ENCODE results near the gene CDC27.

CDC27 gene

GRCh38 chr17:47197821-47198220, 8.7 kb upstream of the CDC27 start:
- no peak for TF ChIP-seq FOXP2 (optimal IDR thresholded peaks at IDR 0.05; ENCODE audit: borderline replicate concordance, extremely low read depth, extremely low read length, insufficient read depth)
- no peak for TF ChIP-seq SIN3A (IDR thresholded peaks at IDR 0.05; ENCODE audit: borderline replicate concordance, insufficient read depth, low read length)
- no peak for TF ChIP-seq REST (IDR thresholded peaks at IDR 0.05; ENCODE audit: insufficient read depth in 1 of 2, low read depth in 2 of 2, low read length in 2 of 2)
- no peak for TF ChIP-seq POLR2AphosphoS5 (IDR thresholded peaks at IDR 0.05; ENCODE audit: low read depth, low read length)
- no peak for TF ChIP-seq TAF1 (IDR thresholded peaks at IDR 0.05; ENCODE audit: borderline replicate concordance, insufficient read depth, low read length)

DNA sequence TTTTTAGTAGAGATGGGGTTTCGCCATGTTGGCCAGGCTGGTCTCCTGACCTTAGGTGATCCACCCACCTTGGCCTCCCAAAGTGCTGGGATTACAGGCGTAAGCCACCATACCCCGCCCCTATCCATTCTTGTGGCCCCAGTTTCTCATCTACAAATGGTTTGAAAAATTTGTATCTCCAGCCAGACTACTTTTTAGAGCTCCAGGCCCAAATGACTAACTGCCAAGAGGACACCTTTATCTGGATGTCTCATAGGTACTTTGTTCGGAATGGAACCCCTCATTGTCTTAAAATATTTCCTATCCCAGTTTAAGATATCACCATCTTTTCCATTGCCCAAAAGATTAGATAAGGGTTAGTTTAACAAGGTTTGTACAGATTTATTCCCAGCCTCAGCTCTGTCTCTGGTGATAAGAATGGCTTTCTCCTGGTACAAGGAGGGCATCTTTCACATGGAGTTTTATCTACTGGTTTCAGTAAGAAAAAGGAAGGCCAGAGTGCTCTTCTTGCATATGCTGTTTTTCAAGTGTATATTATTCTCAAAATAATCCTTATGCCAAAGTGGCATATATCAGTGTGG, 4.9 kb upstream of the CDC27 start:
- TF ChIP-seq REST (IDR thresholded peaks at IDR 0.05; ENCODE audit: insufficient read depth in 1 of 2, low read depth in 2 of 2, low read length in 2 of 2) (no peak), SIN3A (IDR thresholded peaks at IDR 0.05; ENCODE audit: borderline replicate concordance, insufficient read depth, low read length) (no peak)

DNA sequence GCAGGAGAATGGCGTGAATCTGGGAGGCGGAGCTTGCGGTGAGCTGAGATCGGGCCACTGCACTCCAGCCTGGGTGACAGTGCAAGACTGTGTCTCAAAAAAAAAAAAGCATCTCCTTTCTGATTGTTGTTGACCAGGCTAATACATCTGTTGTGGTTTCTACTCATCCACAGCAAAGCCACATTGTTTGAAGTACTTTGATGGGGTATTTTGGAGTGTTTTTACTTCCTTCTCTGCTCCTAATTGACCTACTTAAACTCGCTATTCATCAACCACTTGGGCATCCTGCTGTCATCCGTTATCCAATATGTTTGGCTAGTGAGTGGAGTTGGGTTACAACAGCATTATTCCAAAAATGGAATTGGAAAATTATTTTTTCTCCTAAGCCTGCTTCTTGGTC, 3.5 kb upstream of the CDC27 start:
- TF ChIP-seq TAF1 (IDR thresholded peaks at IDR 0.05; ENCODE audit: borderline replicate concordance, insufficient read depth, low read length) = no peak
- no peak for TF ChIP-seq FOXP2 (optimal IDR thresholded peaks at IDR 0.05; ENCODE audit: borderline replicate concordance, extremely low read depth, extremely low read length, insufficient read depth)
- no peak for TF ChIP-seq POLR2AphosphoS5 (IDR thresholded peaks at IDR 0.05; ENCODE audit: low read depth, low read length)
- no peak for TF ChIP-seq SIN3A (IDR thresholded peaks at IDR 0.05; ENCODE audit: borderline replicate concordance, insufficient read depth, low read length)
- TF ChIP-seq REST (IDR thresholded peaks at IDR 0.05; ENCODE audit: insufficient read depth in 1 of 2, low read depth in 2 of 2, low read length in 2 of 2) = no peak

GRCh38 chr17:47190770-47191169, 1.7 kb upstream of the CDC27 start:
- TF ChIP-seq FOXP2 (optimal IDR thresholded peaks at IDR 0.05; ENCODE audit: borderline replicate concordance, extremely low read depth, extremely low read length, insufficient read depth) = no peak
- TF ChIP-seq POLR2AphosphoS5 (IDR thresholded peaks at IDR 0.05; ENCODE audit: low read depth, low read length) = no peak
- no peak for TF ChIP-seq SIN3A (IDR thresholded peaks at IDR 0.05; ENCODE audit: borderline replicate concordance, insufficient read depth, low read length)
- no peak for TF ChIP-seq REST (IDR thresholded peaks at IDR 0.05; ENCODE audit: insufficient read depth in 1 of 2, low read depth in 2 of 2, low read length in 2 of 2)
- TF ChIP-seq TAF1 (IDR thresholded peaks at IDR 0.05; ENCODE audit: borderline replicate concordance, insufficient read depth, low read length) = no peak

DNA sequence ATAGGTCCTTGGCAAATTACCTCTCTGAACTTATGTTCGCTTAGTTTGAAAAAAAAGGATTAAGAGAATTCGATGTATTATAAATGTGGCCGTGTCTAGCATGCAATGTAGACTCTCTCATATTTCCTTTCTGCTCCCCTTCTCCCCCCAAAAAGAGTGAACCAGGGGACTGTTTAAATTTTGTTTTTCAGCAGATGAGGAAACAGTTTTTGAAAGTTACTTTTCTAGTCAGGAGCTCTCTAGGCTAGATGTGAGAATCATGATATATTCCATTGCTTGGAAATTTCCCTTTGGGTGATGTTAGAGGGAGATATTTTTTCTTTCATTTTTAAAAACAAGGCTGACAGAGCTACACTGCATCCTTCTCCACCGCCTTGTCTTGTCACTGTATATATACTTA, 1.1 kb upstream of the CDC27 start:
- no peak for TF ChIP-seq TAF1 (IDR thresholded peaks at IDR 0.05; ENCODE audit: borderline replicate concordance, insufficient read depth, low read length)
- TF ChIP-seq FOXP2 (optimal IDR thresholded peaks at IDR 0.05; ENCODE audit: borderline replicate concordance, extremely low read depth, extremely low read length, insufficient read depth) = no peak
- TF ChIP-seq POLR2AphosphoS5 (IDR thresholded peaks at IDR 0.05; ENCODE audit: low read depth, low read length) = no peak
- TF ChIP-seq SIN3A (IDR thresholded peaks at IDR 0.05; ENCODE audit: borderline replicate concordance, insufficient read depth, low read length) = no peak
- no peak for TF ChIP-seq REST (IDR thresholded peaks at IDR 0.05; ENCODE audit: insufficient read depth in 1 of 2, low read depth in 2 of 2, low read length in 2 of 2)
